ENCODE data around the gene CD70.

Gene CD70

GRCh38 chr19:6626764-6627163 is 35.8 kb upstream of the CD70 start:
- H3K27me3 ChIP-seq (replicated peaks): no peaks in the 10 kb centered on the region
- in situ Hi-C loops (cut with HindIII; ENCODE audit: low pct_ligation_motif_present, low sequenced_read_pairs): no loop called here
- DNase-seq: no peak
- no peak overlapping the region for H3K27ac ChIP-seq
- H3K36me3 ChIP-seq (replicated peaks): no peaks in the 10 kb centered on the region
- TF ChIP-seq CTCF (IDR thresholded peaks at IDR 0.05; ENCODE audit: low read depth, low read length, missing control alignments): no peak
- H3K4me3 ChIP-seq (ENCODE audit: low read depth, low read length): no peak overlapping the region

DNA sequence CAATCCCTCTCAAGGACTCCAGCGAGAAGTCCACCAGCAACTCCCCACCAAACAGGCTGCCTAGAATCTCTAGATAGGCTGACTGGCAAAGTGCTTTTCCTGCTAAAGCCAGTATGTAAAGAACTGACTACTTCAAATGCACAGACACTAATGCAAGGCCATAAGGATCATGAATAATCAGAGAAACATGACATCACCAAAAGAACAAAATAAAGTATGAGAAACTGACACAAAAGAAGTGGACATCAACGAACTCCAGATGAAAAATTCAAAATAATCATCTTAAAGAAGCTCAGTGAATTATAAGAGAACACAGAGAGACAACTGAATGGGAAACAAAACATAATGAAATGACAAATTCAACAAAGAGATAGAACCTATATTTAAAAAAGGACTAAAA is 26.4 kb upstream of the CD70 start:
- in situ Hi-C loops (cut with HindIII; ENCODE audit: low pct_ligation_motif_present, low sequenced_read_pairs): no loop called here
- no peak for DNase-seq
- H3K36me3 ChIP-seq (replicated peaks): no peaks in the 10 kb centered on the region
- TF ChIP-seq CTCF (IDR thresholded peaks at IDR 0.05; ENCODE audit: low read depth, low read length, missing control alignments): no peak
- no peak overlapping the region for H3K4me3 ChIP-seq (ENCODE audit: low read depth, low read length)
- H3K27me3 ChIP-seq (replicated peaks): no peaks in the 10 kb centered on the region
- H3K27ac ChIP-seq: no peak overlapping the region

GRCh38 chr19:6616011-6616410 is 25.1 kb upstream of the CD70 start:
- in situ Hi-C loops (cut with HindIII; ENCODE audit: low pct_ligation_motif_present, low sequenced_read_pairs): no loop called here
- TF ChIP-seq CTCF (IDR thresholded peaks at IDR 0.05; ENCODE audit: low read depth, low read length, missing control alignments): no peak
- H3K36me3 ChIP-seq (replicated peaks): no peaks in the 10 kb centered on the region
- no peak overlapping the region for H3K27ac ChIP-seq
- no peak for DNase-seq
- no peaks in the 10 kb centered on the region for H3K27me3 ChIP-seq (replicated peaks)
- no peak overlapping the region for H3K4me3 ChIP-seq (ENCODE audit: low read depth, low read length)

GRCh38 chr19:6613711-6614110 is 22.8 kb upstream of the CD70 start:
- Histone ChIP-seq H3K27me3 (replicated peaks) (no peaks in the 10 kb centered on the region), H3K36me3 (replicated peaks) (no peaks in the 10 kb centered on the region), H3K4me3 (ENCODE audit: low read depth, low read length) (no peak overlapping the region), H3K27ac (no peak overlapping the region)
- no peak for TF ChIP-seq CTCF (IDR thresholded peaks at IDR 0.05; ENCODE audit: low read depth, low read length, missing control alignments)
- no peak for DNase-seq
- in situ Hi-C loops (cut with HindIII; ENCODE audit: low pct_ligation_motif_present, low sequenced_read_pairs): no loop called here

DNA sequence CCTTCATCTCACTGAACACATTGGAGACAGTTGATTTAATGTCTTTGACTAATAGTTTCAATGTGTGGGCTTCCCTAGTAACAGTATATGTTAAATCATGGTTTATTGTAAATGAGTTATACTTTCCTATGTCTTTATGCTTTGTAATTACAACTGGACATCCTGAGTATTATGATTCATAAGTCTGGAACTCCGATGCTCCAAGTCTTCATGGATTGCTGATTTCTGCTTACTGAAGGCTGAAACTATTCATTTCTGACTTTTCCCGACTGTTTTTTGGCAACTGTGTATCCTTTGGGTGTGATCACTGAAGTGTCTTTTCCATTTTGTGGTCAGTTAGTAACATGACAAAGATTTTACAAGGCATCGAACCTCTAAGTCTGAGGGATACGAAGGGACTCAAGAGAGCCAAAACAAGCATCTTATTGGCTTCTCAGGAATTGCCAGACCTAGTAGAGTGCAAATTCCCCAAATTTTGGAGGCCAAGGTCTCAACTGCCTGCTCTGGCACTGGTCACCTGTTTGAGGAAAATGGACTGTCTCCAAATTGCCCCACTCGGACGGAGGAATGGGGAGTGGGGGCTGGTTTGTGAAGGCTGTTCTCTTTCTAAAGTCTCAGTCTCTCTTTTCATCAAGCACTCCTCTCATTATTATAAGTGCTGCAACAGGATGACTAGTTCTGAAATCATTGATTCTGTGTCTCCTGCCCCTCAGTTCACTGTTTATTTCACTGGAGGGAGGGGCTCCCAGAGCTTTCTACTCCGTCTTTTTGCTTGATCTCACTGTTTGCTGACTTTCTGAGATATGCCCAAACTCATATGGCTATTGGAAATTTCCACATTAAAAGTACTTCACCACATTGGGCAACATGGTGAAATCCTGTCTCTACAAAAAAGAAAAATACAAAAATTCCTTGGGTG is 20.2 kb upstream of the CD70 start:
- DNase-seq: peak; percentile 59
- Histone ChIP-seq H3K36me3 (replicated peaks) (no peaks in the 10 kb centered on the region), H3K27me3 (replicated peaks) (no peaks in the 10 kb centered on the region), H3K4me3 (ENCODE audit: low read depth, low read length) (no peak overlapping the region), H3K27ac (peak overlapping the region; percentile 34)
- no peak for TF ChIP-seq CTCF (IDR thresholded peaks at IDR 0.05; ENCODE audit: low read depth, low read length, missing control alignments)
- in situ Hi-C loops (cut with HindIII; ENCODE audit: low pct_ligation_motif_present, low sequenced_read_pairs): no loop called here
